HL-60/S4 treated with phorbol 12-myristate 13-acetate at 8.2 ng/mL for 4 days and 3 days (cell line): ENCODE measurements around the gene LSAMP.

ENCODE experiments used
- in situ Hi-C: fragments of 300-500 bp; cut with MboI; formaldehyde crosslinking; loops from 2 replicates; pipeline ENCODE4 v1.15.0; 2022; ENCODE audit warnings: low sequenced_read_pairs

Gene LSAMP

GRCh38 chr3:116433552-116433951 lies 11.7 kb downstream of the LSAMP start:
- in situ Hi-C loops: no loop called here

- in situ Hi-C loops: no loop called here
Observed at GRCh38 chr3:116432795-116433194, 12.5 kb downstream of the LSAMP start.

- in situ Hi-C loops: no loop called here
Observed at GRCh38 chr3:116429479-116430269, 15.6 kb downstream of the LSAMP start.

GRCh38 chr3:116426036-116426435 lies 19.3 kb downstream of the LSAMP start:
- in situ Hi-C loops: no loop called here

- in situ Hi-C loops: no loop called here
Observed at GRCh38 chr3:116425126-116425525, 20.2 kb downstream of the LSAMP start.

- in situ Hi-C loops: no loop called here
Observed at GRCh38 chr3:116423945-116424344, 21.3 kb downstream of the LSAMP start.

- in situ Hi-C loops: no loop called here
Observed at GRCh38 chr3:116423374-116423773, 21.9 kb downstream of the LSAMP start.

- in situ Hi-C loops: no loop called here
Observed at GRCh38 chr3:116417151-116417550, 28.1 kb downstream of the LSAMP start.

GRCh38 chr3:116413319-116413718 lies 32.0 kb downstream of the LSAMP start:
- in situ Hi-C loops: no loop called here

- in situ Hi-C loops: no loop called here
Observed at GRCh38 chr3:116408473-116408872, 36.8 kb downstream of the LSAMP start.

GRCh38 chr3:116405231-116405630 lies 40.1 kb downstream of the LSAMP start:
- in situ Hi-C loops: no loop called here

GRCh38 chr3:116399701-116400226 lies 45.5 kb downstream of the LSAMP start:
- in situ Hi-C loops: no loop called here

GRCh38 chr3:116394365-116394764 lies 50.9 kb downstream of the LSAMP start:
- in situ Hi-C loops: no loop called here

- in situ Hi-C loops: no loop called here
Observed at GRCh38 chr3:116393199-116393598, 52.1 kb downstream of the LSAMP start.

GRCh38 chr3:116392291-116392690 lies 53.0 kb downstream of the LSAMP start:
- in situ Hi-C loops: no loop called here

- in situ Hi-C loops: no loop called here
Observed at GRCh38 chr3:116391296-116392201, 53.7 kb downstream of the LSAMP start.

- in situ Hi-C loops: no loop called here
Observed at GRCh38 chr3:116390318-116390717, 55.0 kb downstream of the LSAMP start.

GRCh38 chr3:116388867-116389385 lies 56.4 kb downstream of the LSAMP start:
- in situ Hi-C loops: no loop called here

- in situ Hi-C loops: no loop called here
Observed at GRCh38 chr3:116386168-116386567, 59.1 kb downstream of the LSAMP start.

- in situ Hi-C loops: no loop called here
Observed at GRCh38 chr3:116384717-116385116, 60.6 kb downstream of the LSAMP start.

GRCh38 chr3:116378077-116378476 lies 67.2 kb downstream of the LSAMP start:
- in situ Hi-C loops: no loop called here
